HepG2 (cell line): Measurements from ENCODE around the gene ZBP1.

Experiments
- NR1H2 ChIP-seq: sonication (generic); formaldehyde crosslinking; IDR thresholded peaks from 2 replicates; pipeline ENCODE4 v1.8.1; 2022; ENCODE audit warnings: low read depth, missing genetic modification reagents, borderline replicate concordance
- PAX8 ChIP-seq: sonication (generic); formaldehyde crosslinking; IDR thresholded peaks from 2 replicates; pipeline ENCODE4 v1.8.0; 2022; ENCODE audit warnings: mild to moderate bottlenecking, missing genetic modification reagents, borderline replicate concordance

- TF ChIP-seq PAX8 = no peak
- TF ChIP-seq NR1H2 (CRISPR knock-in tag) = no peak
These were observed 61.0 kb downstream of the ZBP1 start for GRCh38 chr20:57559289-57559634.
